HEK293T (cell line): ENCODE measurements around the gene SF3B6.

ENCODE experiments used
- ELF4 ChIP-seq: fragments of 450-650 bp; IDR thresholded peaks from 2 replicates; pipeline ENCODE4 v1.6.1; 2017; ENCODE audit warnings: antibody characterized with exemption
- LEF1 ChIP-seq: fragments of 450-650 bp; IDR thresholded peaks from 2 replicates; pipeline ENCODE4 v1.6.1; 2017; ENCODE audit warnings: mild to moderate bottlenecking, borderline replicate concordance
- SUZ12 ChIP-seq: fragments of 450-650 bp; IDR thresholded peaks from 2 replicates; pipeline ENCODE4 v1.6.1; 2016; ENCODE audit warnings: mild to moderate bottlenecking

- TF ChIP-seq ELF4 (no peak), LEF1 (no peak), SUZ12 (no peak)
These were observed 28.8 kb upstream of the SF3B6 start for GRCh38 chr2:24104906-24105305.
